ENCODE results near the gene CPNE5. TPM values are rescaled to one million over a fixed set of nuclear protein-coding genes. Genes with fewer than 3 reads are reported as not detected.

Gene CPNE5
- polyA plus RNA-seq, 2 of the 4 experiments (the other 2 are of a cell fraction), result 0.03 to 0.13 TPM

DNA sequence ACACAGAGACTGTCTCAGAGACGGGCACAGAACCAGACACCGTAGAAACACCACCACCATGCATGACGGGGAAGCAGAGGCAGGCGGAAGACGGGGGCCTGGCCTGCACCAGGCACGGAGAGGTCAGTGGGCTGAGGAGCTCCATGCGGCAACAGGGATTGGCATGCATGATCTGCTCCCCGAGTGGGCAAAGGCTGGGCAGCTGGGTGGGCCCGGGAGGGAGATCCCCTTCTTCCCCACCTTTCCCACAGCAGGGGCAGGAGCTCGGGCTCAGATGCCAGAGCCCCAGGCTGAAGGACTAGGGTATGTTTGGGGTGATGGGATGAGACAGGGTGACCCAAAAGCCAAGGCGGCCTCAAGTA lies 98.4 kb downstream of the CPNE5 start:
- CTCF ChIA-PET, result no interaction called here
- FAIRE-seq (no peak), DNase-seq (ENCODE audit: low read depth in 1 of 2, low spot score in 1 of 2) (no peak), ATAC-seq (no peak)
- Histone ChIP-seq H3K9me3 (no peaks in the 10 kb centered on the region), H3K4me3 (no peak overlapping the region), H3K4me2 (no peak overlapping the region), H3K4me1 (peaks cover 21% of the 10 kb centered on the region), H3K27ac (no peak overlapping the region)
- no peak for TF ChIP-seq POLR2A (IDR thresholded peaks at IDR 0.05; ENCODE audit: low read length)
- no peak for TF ChIP-seq USF2 (IDR thresholded peaks at IDR 0.05)
- TF ChIP-seq NPAS2 (CRISPR knock-in tag; IDR thresholded peaks at IDR 0.05; ENCODE audit: borderline replicate concordance), result no peak
- no peak for TF ChIP-seq HOXB5 (CRISPR knock-in tag; IDR thresholded peaks at IDR 0.05)
- TF ChIP-seq KDM1A (IDR thresholded peaks at IDR 0.05; ENCODE audit: low read depth), result no peak
- no peak for TF ChIP-seq CTCF (IDR thresholded peaks at IDR 0.05)
- TF ChIP-seq PHF8 (IDR thresholded peaks at IDR 0.05; ENCODE audit: borderline replicate concordance, low read depth), result no peak
- no peak for TF ChIP-seq EHF (CRISPR knock-in tag; IDR thresholded peaks at IDR 0.05)
- no peak for TF ChIP-seq NFE2L2 (conservative IDR thresholded peaks at IDR 0.05; ENCODE audit: low read length)
- TF ChIP-seq FOXS1 (CRISPR knock-in tag; IDR thresholded peaks at IDR 0.05), result no peak
- TF ChIP-seq MAFK (IDR thresholded peaks at IDR 0.05; ENCODE audit: partially characterized antibody), result no peak
- TF ChIP-seq, protein P1, sequence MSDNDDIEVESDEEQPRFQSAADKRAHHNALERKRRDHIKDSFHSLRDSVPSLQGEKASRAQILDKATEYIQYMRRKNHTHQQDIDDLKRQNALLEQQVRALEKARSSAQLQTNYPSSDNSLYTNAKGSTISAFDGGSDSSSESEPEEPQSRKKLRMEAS (IDR thresholded peaks at IDR 0.05), result no peak
- no peak for TF ChIP-seq CBX8 (IDR thresholded peaks at IDR 0.05)
- no peak for TF ChIP-seq MAZ (IDR thresholded peaks at IDR 0.05; ENCODE audit: borderline replicate concordance, low read depth, low read length)
- no peak for TF ChIP-seq RNF2 (IDR thresholded peaks at IDR 0.05; ENCODE audit: borderline replicate concordance, low read depth)
- TF ChIP-seq SREBF2 (IDR thresholded peaks at IDR 0.05), result no peak
- 88% methylated on average over 10 of the region's 11 CpGs for WGBS (ENCODE audit: missing lambda C conversion rate)
- POLR2A ChIA-PET, result no interaction called here

- Histone ChIP-seq H3K27ac (no peak overlapping the region), H3K4me2 (no peak overlapping the region), H3K4me1 (peaks cover 27% of the 10 kb centered on the region), H3K9me3 (no peaks in the 10 kb centered on the region), H3K4me3 (no peak overlapping the region)
- 61% methylated on average over 13 of the region's 13 CpGs for WGBS (ENCODE audit: missing lambda C conversion rate)
- DNase-seq (ENCODE audit: low read depth in 1 of 2, low spot score in 1 of 2) (no peak), FAIRE-seq (no peak), ATAC-seq (no peak)
- TF ChIP-seq MYC (IDR thresholded peaks at IDR 0.05; ENCODE audit: borderline replicate concordance, low read length) (no peak), BHLHE40 (IDR thresholded peaks at IDR 0.05; ENCODE audit: low read depth, low read length) (no peak)
- ChIA-PET POLR2A (no interaction called here), CTCF (no interaction called here)
Measured at GRCh38 chr6:36739947-36740817, 99.1 kb downstream of the CPNE5 start.

DNA sequence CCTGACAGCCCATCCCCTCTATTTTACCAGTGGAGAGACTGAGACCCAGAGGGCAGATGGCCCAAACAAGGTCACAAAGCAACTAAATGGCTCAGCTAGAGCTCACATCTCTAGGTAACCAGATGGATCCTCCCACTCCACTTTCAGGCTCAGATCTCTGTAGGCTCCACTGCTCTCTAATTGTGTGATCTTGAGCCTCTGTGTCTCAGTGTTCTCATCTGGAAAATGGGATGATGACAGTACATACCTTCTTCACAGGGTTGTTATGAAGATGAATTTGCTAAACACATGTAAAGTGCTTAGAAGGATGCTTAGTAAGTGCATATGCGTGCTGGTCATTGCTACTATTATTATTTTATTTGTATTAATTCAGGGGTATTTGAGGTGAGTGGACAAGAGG lies 101.1 kb downstream of the CPNE5 start:
- DNase-seq (ENCODE audit: low read depth in 1 of 2, low spot score in 1 of 2) (no peak), FAIRE-seq (no peak), ATAC-seq (no peak)
- 85% methylated on average over 1 of the region's 1 CpG for WGBS (ENCODE audit: missing lambda C conversion rate)
- ChIA-PET POLR2A (no interaction called here), CTCF (no interaction called here)
- no peaks in the 10 kb centered on the region for H3K9me3 ChIP-seq
- peaks cover 13% of the 10 kb centered on the region for H3K4me1 ChIP-seq
- no peak overlapping the region for H3K27ac ChIP-seq
- H3K4me2 ChIP-seq, result no peak overlapping the region
- TF ChIP-seq ZNF302 (CRISPR knock-in tag; IDR thresholded peaks at IDR 0.05) (no peak), HOXB13 (CRISPR knock-in tag; IDR thresholded peaks at IDR 0.05; ENCODE audit: low read depth) (no peak), MAZ (IDR thresholded peaks at IDR 0.05; ENCODE audit: borderline replicate concordance, low read depth, low read length) (no peak), FOSL2 (IDR thresholded peaks at IDR 0.05) (no peak), FOSL2 (CRISPR knock-in tag; IDR thresholded peaks at IDR 0.05) (no peak), SREBF2 (IDR thresholded peaks at IDR 0.05) (no peak), MYC (IDR thresholded peaks at IDR 0.05; ENCODE audit: borderline replicate concordance, low read length) (no peak), SMC3 (IDR thresholded peaks at IDR 0.05) (no peak), MAFK (IDR thresholded peaks at IDR 0.05; ENCODE audit: partially characterized antibody) (no peak), TFCP2L1 (CRISPR knock-in tag; IDR thresholded peaks at IDR 0.05) (no peak), CHD4 (IDR thresholded peaks at IDR 0.05; ENCODE audit: borderline replicate concordance) (no peak)
- TF ChIP-seq, protein P2, sequence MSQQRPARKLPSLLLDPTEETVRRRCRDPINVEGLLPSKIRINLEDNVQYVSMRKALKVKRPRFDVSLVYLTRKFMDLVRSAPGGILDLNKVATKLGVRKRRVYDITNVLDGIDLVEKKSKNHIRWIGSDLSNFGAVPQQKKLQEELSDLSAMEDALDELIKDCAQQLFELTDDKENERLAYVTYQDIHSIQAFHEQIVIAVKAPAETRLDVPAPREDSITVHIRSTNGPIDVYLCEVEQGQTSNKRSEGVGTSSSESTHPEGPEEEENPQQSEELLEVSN (IDR thresholded peaks at IDR 0.05; ENCODE audit: borderline replicate concordance, low read depth), result no peak
- TF ChIP-seq, protein P1 (IDR thresholded peaks at IDR 0.05), result no peak
- TF ChIP-seq, protein P3, sequence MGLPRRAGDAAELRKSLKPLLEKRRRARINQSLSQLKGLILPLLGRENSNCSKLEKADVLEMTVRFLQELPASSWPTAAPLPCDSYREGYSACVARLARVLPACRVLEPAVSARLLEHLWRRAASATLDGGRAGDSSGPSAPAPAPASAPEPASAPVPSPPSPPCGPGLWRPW (IDR thresholded peaks at IDR 0.05), result no peak
- no peak overlapping the region for H3K4me3 ChIP-seq
